A549 (cell line): ENCODE results near the gene MND1. TPM values are rescaled to one million over a fixed set of nuclear protein-coding genes. Genes with fewer than 3 reads are reported as not detected.

Source experiments
- ATAC-seq, 2 experiments: fragments of 200-7000 bp in 1 of 2; fragments of >200 bp in 1 of 2; cut with Nextera tagmentation in 1 of 2; cut with Tn5 transposase in 1 of 2; 3 replicates each; pipeline versions ENCODE4 v1.8.0 to v1.9.1; 2018 to 2020; ENCODE audit warnings: mild to moderate bottlenecking in 1 of 2, moderate library complexity in 1 of 2
- CTCF ChIA-PET: fragments of 300-600 bp; sonication (Branson Sonifier 250); formaldehyde crosslinking; extraction: SDS; loops from one replicate; lab custom pipeline; 2021; ENCODE audit warnings: antibody characterized with exemption, inconsistent platforms; lab: Yijun Ruan, JAX
- POLR2A ChIA-PET: fragments of 350-600 bp; formaldehyde crosslinking; extraction: SDS; loops from one replicate; lab custom pipeline; 2021; ENCODE audit warnings: antibody characterized with exemption, inconsistent platforms; lab: Yijun Ruan, JAX
- DNase-seq, 2 experiments: peaks; one replicate each; pipeline versions ENCODE4 v3.0.0 to v3.0.0-alpha.2; 2011 to 2016; ENCODE audit warnings: low read depth in 1 of 2, low spot score in 1 of 2
- FAIRE-seq: peaks from 2 replicates; lab custom pipeline; 2011; peaks lifted over from hg19 to GRCh38; lab: Jason Lieb, UNC
- H3K27ac ChIP-seq, 2 experiments: fragments of >200 bp; sonication (Bioruptor Twin); formaldehyde crosslinking; 3 replicates each; pipeline ENCODE4 v1.5.1; 2016 to 2017
- H3K4me1 ChIP-seq: fragments of >200 bp; sonication (Bioruptor Twin); formaldehyde crosslinking; 3 replicates; pipeline ENCODE4 v1.6.1; 2016
- H3K4me2 ChIP-seq: fragments of >200 bp; sonication (Bioruptor Twin); formaldehyde crosslinking; 3 replicates; pipeline ENCODE4 v1.6.1; 2016
- H3K4me3 ChIP-seq: fragments of >200 bp; sonication (Bioruptor Twin); formaldehyde crosslinking; 3 replicates; pipeline ENCODE4 v1.5.1; 2016
- H3K9me3 ChIP-seq: fragments of >200 bp; sonication (Bioruptor Twin); formaldehyde crosslinking; 3 replicates; pipeline ENCODE4 v1.6.1; 2016
- ATOH8 ChIP-seq: fragments of 250-450 bp; sonication (Bioruptor Pico); IDR thresholded peaks from 2 replicates; pipeline ENCODE4 v1.5.0; 2020; ENCODE audit warnings: low read depth, mild to moderate bottlenecking, moderate library complexity
- CHD2 ChIP-seq: fragments of 150-350 bp; IDR thresholded peaks from 2 replicates; pipeline ENCODE4 v1.6.1; 2014; ENCODE audit warnings: low read length; ENCODE audit not compliant: partially characterized antibody
- E2F6 ChIP-seq: IDR thresholded peaks from 2 replicates; pipeline ENCODE4 v1.6.1; 2012; ENCODE audit warnings: low read depth, borderline replicate concordance
- ELK1 ChIP-seq: fragments of 150-350 bp; IDR thresholded peaks from 2 replicates; pipeline ENCODE4 v1.6.1; 2014; ENCODE audit warnings: low read depth, mild to moderate bottlenecking, low read length
- EP300 ChIP-seq, 2 experiments: fragments of >200 bp; sonication (Bioruptor Twin); formaldehyde crosslinking; IDR thresholded peaks; 2 replicates in 1 of 2; 3 replicates in 1 of 2; pipeline ENCODE4 v1.6.1; 2016 to 2017
- FOSB ChIP-seq: fragments of 250-450 bp; sonication (Bioruptor Pico); IDR thresholded peaks from 2 replicates; pipeline ENCODE4 v1.5.0; 2020; ENCODE audit warnings: mild to moderate bottlenecking, moderate library complexity
- FOSL2 ChIP-seq, 2 experiments: fragments of 450-650 bp in 1 of 2; fragments of >200 bp in 1 of 2; sonication (Bioruptor Twin) in 1 of 2; formaldehyde crosslinking; IDR thresholded peaks; 2 replicates each; pipeline versions ENCODE4 v1.5.0 to v1.6.1; 2016 to 2020; ENCODE audit warnings: mild to moderate bottlenecking in 1 of 2, moderate library complexity in 1 of 2
- HDAC2 ChIP-seq: fragments of 200-600 bp; sonication (generic); IDR thresholded peaks from 2 replicates; pipeline ENCODE4 v1.6.1; 2016
- JUNB ChIP-seq: fragments of >200 bp; sonication (Bioruptor Twin); formaldehyde crosslinking; IDR thresholded peaks from 2 replicates; pipeline ENCODE4 v1.6.1; 2016
- MAFK ChIP-seq: fragments of 450-650 bp; IDR thresholded peaks from 2 replicates; pipeline ENCODE4 v1.6.1; 2014; ENCODE audit not compliant: partially characterized antibody
- NPAS2 ChIP-seq: fragments of 250-450 bp; sonication (Bioruptor Pico); IDR thresholded peaks from 2 replicates; pipeline ENCODE4 v1.8.0; 2022; ENCODE audit warnings: mild to moderate bottlenecking, moderate library complexity, borderline replicate concordance
- NR3C1 ChIP-seq: fragments of >200 bp; sonication (Bioruptor Twin); formaldehyde crosslinking; IDR thresholded peaks from 3 replicates; pipeline ENCODE4 v1.6.1; 2017
- PBX3 ChIP-seq: IDR thresholded peaks from 2 replicates; pipeline ENCODE4 v1.6.1; 2012
- RAD21 ChIP-seq, 2 experiments: fragments of >200 bp in 1 of 2; sonication (Bioruptor Twin) in 1 of 2; formaldehyde crosslinking in 1 of 2; IDR thresholded peaks in 1 of 2; conservative IDR thresholded peaks in 1 of 2; 2 replicates in 1 of 2; 3 replicates in 1 of 2; pipeline ENCODE4 v1.6.1; 2012 to 2018; ENCODE audit warnings: inconsistent platforms in 1 of 2
- RARB ChIP-seq: fragments of 250-450 bp; sonication (Bioruptor Pico); IDR thresholded peaks from 2 replicates; pipeline ENCODE4 v1.8.0; 2021; ENCODE audit warnings: mild to moderate bottlenecking, moderate library complexity
- RCOR1 ChIP-seq: fragments of 150-350 bp; IDR thresholded peaks from 2 replicates; pipeline ENCODE4 v1.6.1; 2014; ENCODE audit warnings: antibody characterized with exemption, low read length, low read depth
- REST ChIP-seq: fragments of 200-600 bp; sonication (generic); IDR thresholded peaks from 2 replicates; pipeline ENCODE4 v1.6.1; 2016; ENCODE audit warnings: antibody characterized with exemption, mild to moderate bottlenecking, moderate library complexity
- RNF2 ChIP-seq: fragments of 200-600 bp; sonication (generic); IDR thresholded peaks from 2 replicates; pipeline ENCODE4 v1.6.1; 2016; ENCODE audit warnings: low read depth, mild to moderate bottlenecking, antibody characterized with exemption, moderate library complexity, borderline replicate concordance
- USF2 ChIP-seq: fragments of 450-650 bp; IDR thresholded peaks from 2 replicates; pipeline ENCODE4 v1.6.1; 2014; ENCODE audit warnings: antibody characterized with exemption
- ZC3H11A ChIP-seq: fragments of 450-650 bp; IDR thresholded peaks from 2 replicates; pipeline ENCODE4 v1.6.1; 2014; ENCODE audit warnings: antibody characterized with exemption, mild to moderate bottlenecking
- ZNF302 ChIP-seq: fragments of 250-450 bp; sonication (Bioruptor Pico); IDR thresholded peaks from 2 replicates; pipeline ENCODE4 v1.9.0; 2021; ENCODE audit warnings: inconsistent platforms, mild to moderate bottlenecking, moderate library complexity
- WGBS: methylation state at CpG from one replicate; pipeline ENCODE4 v1.1.6; 2017; ENCODE audit errors: missing lambda C conversion rate; 5-methylcytosine and 5-hydroxymethylcytosine counted together
- polyA plus RNA-seq, 4 experiments: library from polyadenylated mRNA; depleted of rRNA in 3 of 4; stranded (reverse); fragments of >200 nt; fragmentation: RNase III in 1 of 4; extraction: RNeasy Plus Mini Kit Qiagen cat#74134 plus additional on column Dnase treatment in 1 of 4; gene quantifications; 2 replicates in 3 of 4; 3 replicates in 1 of 4; pipeline ENCODE4 v1.2.3, GENCODE V29; 2011 to 2017

The MND1 gene
- polyA plus RNA-seq, 2 of the 4 experiments (the other 2 are of a cell fraction) = 16.3 to 16.6 TPM

- Histone ChIP-seq H3K4me1 (no peaks in the 10 kb centered on the region), H3K4me2 (no peak overlapping the region), H3K9me3 (no peaks in the 10 kb centered on the region), H3K4me3 (no peak overlapping the region), H3K27ac (no peak overlapping the region)
- FAIRE-seq = no peak
- POLR2A ChIA-PET = no interaction called here
- CTCF ChIA-PET = no interaction called here
- no peak for TF ChIP-seq ZC3H11A
- TF ChIP-seq NR3C1 = no peak
- no peak for TF ChIP-seq USF2
- no peak for TF ChIP-seq RARB (CRISPR knock-in tag)
- 69% methylated on average over 2 of the region's 2 CpGs for WGBS
- no peak for DNase-seq
- no peak for ATAC-seq
Observed at GRCh38 chr4:153385784-153386183, 41.3 kb downstream of the MND1 start.

GRCh38 chr4:153387981-153388380 is 43.5 kb downstream of the MND1 start:
- no peak for FAIRE-seq
- CTCF ChIA-PET = no interaction called here
- POLR2A ChIA-PET = no interaction called here
- no peak for TF ChIP-seq RAD21 (conservative IDR thresholded peaks at IDR 0.05 in 1 of 2, IDR thresholded peaks at IDR 0.05 in 1 of 2)
- no peak for TF ChIP-seq MAFK
- TF ChIP-seq CHD2 = no peak
- TF ChIP-seq FOSL2 (IDR thresholded peaks at IDR 0.05) = no peak
- no peak for TF ChIP-seq FOSL2 (CRISPR knock-in tag; IDR thresholded peaks at IDR 0.05)
- TF ChIP-seq ZNF302 (CRISPR knock-in tag) = no peak
- TF ChIP-seq USF2 = no peak
- no peak for TF ChIP-seq FOSB
- no peak for TF ChIP-seq HDAC2
- TF ChIP-seq E2F6 = no peak
- TF ChIP-seq NR3C1 = no peak
- TF ChIP-seq PBX3 = no peak
- TF ChIP-seq EP300 (IDR thresholded peaks at IDR 0.05) = no peak
- no peak for TF ChIP-seq RCOR1
- no peak for TF ChIP-seq RNF2
- no peak for TF ChIP-seq JUNB
- TF ChIP-seq ELK1 = no peak
- TF ChIP-seq NPAS2 (CRISPR knock-in tag) = no peak
- no peak for ATAC-seq
- no peak overlapping the region for H3K27ac ChIP-seq
- no peak overlapping the region for H3K4me3 ChIP-seq
- H3K9me3 ChIP-seq = no peaks in the 10 kb centered on the region
- 92% methylated on average over 4 of the region's 4 CpGs for WGBS
- H3K4me1 ChIP-seq = peaks cover 3% of the 10 kb centered on the region; the same call in 2 of the 3 replicates
- DNase-seq = no peak
- no peak overlapping the region for H3K4me2 ChIP-seq

- Histone ChIP-seq H3K4me2 (peak overlapping the region; percentile 61), H3K27ac (peak overlapping the region; percentile 62 to 67; a peak in 4 of 6 replicates), H3K4me1 (peaks cover 13% of the 10 kb centered on the region; the same call in 2 of the 3 replicates), H3K4me3 (no peak overlapping the region), H3K9me3 (no peaks in the 10 kb centered on the region)
- FAIRE-seq (no peak), DNase-seq (peak in 1 of 2 experiments; percentile 14), ATAC-seq (peak; percentile 43 to 46; a peak in 3 of 6 replicates)
- WGBS = 69% methylated on average over 6 of the region's 6 CpGs
- ChIA-PET POLR2A (no interaction called here), CTCF (interaction anchor here (1.1 kb wide), 1 partner anchor 10 kb away, joined by 3 read pairs; no protein-coding TSS in a partner anchor)
- TF ChIP-seq ATOH8 (CRISPR knock-in tag) (no peak), EP300 (IDR thresholded peaks at IDR 0.05) (no peak), REST (no peak), ELK1 (no peak), JUNB (no peak)
Observed at GRCh38 chr4:153393397-153393796, 48.9 kb downstream of the MND1 start.
